PC-3 (cell line): ENCODE data around the gene TPCN2.

Experiments
- CTCF ChIP-seq: fragments of 300-600 bp; sonication (generic); conservative IDR thresholded peaks from 2 replicates; pipeline ENCODE4 v1.5.1; 2017; ENCODE audit warnings: antibody characterized with exemption, low read depth, mild to moderate bottlenecking, low read length
- EZH2 ChIP-seq: fragments of 300-600 bp; sonication (generic); IDR thresholded peaks from one replicate; pipeline ENCODE4 v1.6.1; 2017; ENCODE audit warnings: antibody characterized with exemption, mild to moderate bottlenecking, low read length; ENCODE audit not compliant: unreplicated experiment

- TF ChIP-seq CTCF (no peak), EZH2 (no peak)
Measured at GRCh38 chr11:69060806-69061712, 12.3 kb downstream of the TPCN2 start.
